Measurements from ENCODE around the gene OR1L8.

- TF ChIP-seq CTCF (IDR thresholded peaks at IDR 0.05) (no peak), POLR2AphosphoS5 (IDR thresholded peaks at IDR 0.05; ENCODE audit: insufficient read depth in 1 of 2, low read depth in 1 of 2) (no peak), POLR2A (IDR thresholded peaks at IDR 0.05) (no peak)
These were observed 23.4 kb upstream of the OR1L8 start for GRCh38 chr9:122606587-122606986.
